ENCODE data around the gene GRB2. TPM values are rescaled to one million over a fixed set of nuclear protein-coding genes. Genes with fewer than 3 reads are reported as not detected.
"Not testable (repeated sequence)": the region's sequence is repeated elsewhere in the genome, so short reads cannot be mapped to it uniquely, and the experiment has no call there.

GRB2 gene
- total RNA-seq, 1 donor from 2014 or later = 102 TPM

DNA sequence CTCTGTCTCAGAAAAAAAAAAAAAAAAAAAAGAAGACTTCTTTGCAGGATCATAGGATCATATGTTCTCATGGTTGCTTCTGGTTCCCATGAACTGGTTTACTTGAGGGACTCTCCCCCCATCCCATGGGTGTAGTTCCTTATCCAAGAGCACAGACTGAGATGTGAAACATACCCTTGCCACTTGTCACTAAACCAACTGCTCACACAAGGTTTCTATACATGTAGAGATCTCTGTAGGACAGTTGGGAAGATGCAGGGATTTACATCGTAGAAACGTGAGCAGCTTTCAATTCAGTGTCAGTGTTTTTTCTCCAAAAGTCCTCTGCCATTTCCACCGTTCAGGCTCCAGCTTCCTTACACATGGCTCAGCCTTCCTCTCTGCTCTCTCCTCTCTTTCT is 39.8 kb upstream of the GRB2 start:
- no peak for FAIRE-seq
- no peaks in the 10 kb centered on the region for H3K27me3 ChIP-seq (ENCODE audit: control insufficient read depth, insufficient read depth, low read length)

GRCh38 chr17:75442168-75443103 is 37.0 kb upstream of the GRB2 start:
- Histone ChIP-seq H3K36me3 (ENCODE audit: control insufficient read depth, insufficient read depth, low read length) (no peaks in the 10 kb centered on the region), H3K4me3 (ENCODE audit: low read depth, low read length) (no peak overlapping the region), H3K27me3 (ENCODE audit: control insufficient read depth, insufficient read depth, low read length) (no peaks in the 10 kb centered on the region)
- DNase-seq (ENCODE audit: low read depth) (peak; percentile 51), FAIRE-seq (no peak)
- TF ChIP-seq, protein P1, sequence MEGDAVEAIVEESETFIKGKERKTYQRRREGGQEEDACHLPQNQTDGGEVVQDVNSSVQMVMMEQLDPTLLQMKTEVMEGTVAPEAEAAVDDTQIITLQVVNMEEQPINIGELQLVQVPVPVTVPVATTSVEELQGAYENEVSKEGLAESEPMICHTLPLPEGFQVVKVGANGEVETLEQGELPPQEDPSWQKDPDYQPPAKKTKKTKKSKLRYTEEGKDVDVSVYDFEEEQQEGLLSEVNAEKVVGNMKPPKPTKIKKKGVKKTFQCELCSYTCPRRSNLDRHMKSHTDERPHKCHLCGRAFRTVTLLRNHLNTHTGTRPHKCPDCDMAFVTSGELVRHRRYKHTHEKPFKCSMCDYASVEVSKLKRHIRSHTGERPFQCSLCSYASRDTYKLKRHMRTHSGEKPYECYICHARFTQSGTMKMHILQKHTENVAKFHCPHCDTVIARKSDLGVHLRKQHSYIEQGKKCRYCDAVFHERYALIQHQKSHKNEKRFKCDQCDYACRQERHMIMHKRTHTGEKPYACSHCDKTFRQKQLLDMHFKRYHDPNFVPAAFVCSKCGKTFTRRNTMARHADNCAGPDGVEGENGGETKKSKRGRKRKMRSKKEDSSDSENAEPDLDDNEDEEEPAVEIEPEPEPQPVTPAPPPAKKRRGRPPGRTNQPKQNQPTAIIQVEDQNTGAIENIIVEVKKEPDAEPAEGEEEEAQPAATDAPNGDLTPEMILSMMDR (IDR thresholded peaks at IDR 0.05; ENCODE audit: insufficient read depth, low read length, severe bottlenecking) = no peak

More for the DNA sequence above, 39.8 kb upstream of the GRB2 start:
- TF ChIP-seq, protein P1 (IDR thresholded peaks at IDR 0.05; ENCODE audit: insufficient read depth, low read length, severe bottlenecking) = no peak
- no peak for DNase-seq (ENCODE audit: low read depth)
- Histone ChIP-seq H3K4me3 (ENCODE audit: low read depth, low read length) (no peak overlapping the region), H3K36me3 (ENCODE audit: control insufficient read depth, insufficient read depth, low read length) (no peaks in the 10 kb centered on the region)

DNA sequence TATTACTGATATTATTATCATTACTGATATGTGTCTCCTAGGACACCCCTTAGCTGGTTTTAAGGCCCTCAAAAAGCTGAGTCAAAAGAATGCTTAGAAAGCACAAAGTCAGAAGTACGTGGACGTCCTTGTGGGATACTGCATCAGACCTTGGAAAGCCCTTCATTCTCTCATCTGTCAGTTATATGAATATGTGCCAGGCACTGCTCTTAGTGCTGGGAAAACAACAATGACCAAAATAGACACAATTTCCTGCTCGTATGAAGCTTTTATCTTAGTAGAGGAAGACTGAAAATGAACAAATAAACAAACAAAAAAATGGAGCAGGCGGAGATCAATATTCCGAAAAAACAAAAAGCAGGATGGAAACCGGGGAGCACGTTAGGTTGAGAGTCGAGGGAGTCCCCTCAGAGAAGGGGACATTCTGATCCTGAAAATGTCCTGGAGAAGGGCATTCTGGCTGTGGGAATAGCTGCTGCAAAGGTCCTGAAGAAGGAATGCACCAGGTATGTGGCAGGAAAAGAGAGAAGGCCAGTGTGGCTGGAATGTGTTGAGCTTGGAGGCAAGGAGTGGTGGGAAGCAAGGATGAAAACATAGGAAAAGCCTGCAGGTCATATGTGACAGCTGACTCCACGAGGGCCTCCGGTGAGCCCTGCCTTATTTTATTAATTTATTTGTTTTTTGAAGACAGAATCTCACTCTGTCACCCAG is 35.4 kb upstream of the GRB2 start:
- H3K36me3 ChIP-seq (ENCODE audit: control insufficient read depth, insufficient read depth, low read length) = no peaks in the 10 kb centered on the region
- H3K27me3 ChIP-seq (ENCODE audit: control insufficient read depth, insufficient read depth, low read length) = no peaks in the 10 kb centered on the region
- H3K4me3 ChIP-seq (ENCODE audit: low read depth, low read length) = no peak overlapping the region
- no peak for DNase-seq (ENCODE audit: low read depth)
- TF ChIP-seq, protein P1 (IDR thresholded peaks at IDR 0.05; ENCODE audit: insufficient read depth, low read length, severe bottlenecking) = no peak
- no peak for FAIRE-seq

- Histone ChIP-seq H3K27me3 (ENCODE audit: control insufficient read depth, insufficient read depth, low read length) (no peaks in the 10 kb centered on the region), H3K36me3 (ENCODE audit: control insufficient read depth, insufficient read depth, low read length) (no peaks in the 10 kb centered on the region), H3K4me3 (ENCODE audit: low read depth, low read length) (no peak overlapping the region)
- DNase-seq (ENCODE audit: low read depth) (peak; percentile 85), FAIRE-seq (no peak)
- TF ChIP-seq, protein P1 (IDR thresholded peaks at IDR 0.05; ENCODE audit: insufficient read depth, low read length, severe bottlenecking) = no peak
Measured at GRCh38 chr17:75439287-75439686, 33.8 kb upstream of the GRB2 start.

DNA sequence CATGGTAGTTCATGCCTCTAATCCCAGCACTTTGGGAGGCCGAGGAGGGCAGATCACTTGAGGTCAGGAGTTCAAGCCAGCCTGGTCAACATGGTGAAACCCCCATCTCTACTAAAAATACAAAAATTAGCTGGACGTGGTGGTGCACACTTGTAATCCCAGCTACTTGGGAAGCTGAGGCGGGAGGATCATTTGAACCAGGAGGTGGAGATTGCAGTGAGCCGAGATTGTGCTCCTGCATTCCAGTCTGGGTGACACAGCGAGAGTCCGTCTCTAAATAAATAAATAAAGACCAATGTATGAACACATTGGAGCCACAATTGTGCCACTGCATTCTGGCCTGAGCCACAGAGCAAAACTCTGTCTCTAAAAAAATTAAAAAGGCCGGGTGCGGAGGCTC is 31.9 kb upstream of the GRB2 start:
- not testable (repeated sequence) for H3K27me3 ChIP-seq (ENCODE audit: control insufficient read depth, insufficient read depth, low read length); H3K36me3 ChIP-seq (ENCODE audit: control insufficient read depth, insufficient read depth, low read length); FAIRE-seq; DNase-seq (ENCODE audit: low read depth); H3K4me3 ChIP-seq (ENCODE audit: low read depth, low read length)

- DNase-seq (ENCODE audit: low read depth); H3K36me3 ChIP-seq (ENCODE audit: control insufficient read depth, insufficient read depth, low read length); H3K27me3 ChIP-seq (ENCODE audit: control insufficient read depth, insufficient read depth, low read length); H3K4me3 ChIP-seq (ENCODE audit: low read depth, low read length); FAIRE-seq: not testable (repeated sequence)
Measured at GRCh38 chr17:75434433-75434832, 29.0 kb upstream of the GRB2 start.

All from bronchial epithelial cell (primary cell).